Fibroblast of lung (primary cell): ENCODE measurements around the gene B9D1.

Source experiments
- CTCF ChIP-seq, 2 donors: IDR thresholded peaks in 1 of 2; conservative IDR thresholded peaks in 1 of 2; 1 replicate in 1 of 2; 2 replicates in 1 of 2; pipeline ENCODE4 v1.5.1; 2011 to 2012; ENCODE audit warnings: low read length in 2 of 2, control low read depth in 1 of 2, inconsistent platforms in 1 of 2, low read depth in 1 of 2, mild to moderate bottlenecking in 1 of 2
- EZH2 ChIP-seq: IDR thresholded peaks from 2 replicates; pipeline ENCODE4 v1.5.1; 2012; ENCODE audit warnings: low read length, control low read depth, mild to moderate bottlenecking; ENCODE audit errors: missing control alignments

- TF ChIP-seq CTCF (conservative IDR thresholded peaks at IDR 0.05 in 1 of 2, IDR thresholded peaks at IDR 0.05 in 1 of 2; ENCODE audit: low read depth in 1 of 2, low read length in 2 of 2) (no peak), EZH2 (no peak)
These were observed 48.5 kb downstream of the B9D1 start for GRCh38 chr17:19313746-19314651.
